Ishikawa (cell line): Measurements from ENCODE around the gene LRRC56.

Source experiments
- CEBPB ChIP-seq: IDR thresholded peaks from 2 replicates; pipeline ENCODE4 v1.6.1; 2012
- CREB1 ChIP-seq: IDR thresholded peaks from 2 replicates; pipeline ENCODE4 v1.6.1; 2012; ENCODE audit warnings: low read depth
- EGR1 ChIP-seq: IDR thresholded peaks from 2 replicates; pipeline ENCODE4 v1.6.1; 2012
- EP300 ChIP-seq: IDR thresholded peaks from 2 replicates; pipeline ENCODE4 v1.6.1; 2012; ENCODE audit warnings: borderline replicate concordance
- FOXM1 ChIP-seq: IDR thresholded peaks from 2 replicates; pipeline ENCODE4 v1.6.1; 2012; ENCODE audit warnings: low read depth, borderline replicate concordance
- MAX ChIP-seq: IDR thresholded peaks from 2 replicates; pipeline ENCODE4 v1.6.1; 2012
- NFIC ChIP-seq: IDR thresholded peaks from 2 replicates; pipeline ENCODE4 v1.6.1; 2012
- RAD21 ChIP-seq: IDR thresholded peaks from 2 replicates; pipeline ENCODE4 v1.6.1; 2012; ENCODE audit warnings: low read depth
- REST ChIP-seq: IDR thresholded peaks from 2 replicates; pipeline ENCODE4 v1.6.1; 2012; ENCODE audit warnings: low read depth, mild to moderate bottlenecking
- TAF1 ChIP-seq: IDR thresholded peaks from 2 replicates; pipeline ENCODE4 v1.6.1; 2012; ENCODE audit warnings: low read depth, mild to moderate bottlenecking
- TCF12 ChIP-seq: IDR thresholded peaks from 2 replicates; pipeline ENCODE4 v1.6.1; 2012; ENCODE audit warnings: low read depth
- TEAD4 ChIP-seq: IDR thresholded peaks from 2 replicates; pipeline ENCODE4 v1.6.1; 2012
- USF1 ChIP-seq: IDR thresholded peaks from 2 replicates; pipeline ENCODE4 v1.6.1; 2012
- YY1 ChIP-seq: IDR thresholded peaks from 2 replicates; pipeline ENCODE4 v1.6.1; 2012; ENCODE audit warnings: low read depth
- ZBTB7A ChIP-seq: IDR thresholded peaks from 2 replicates; pipeline ENCODE4 v1.6.1; 2012; ENCODE audit warnings: low read depth

The LRRC56 gene

DNA sequence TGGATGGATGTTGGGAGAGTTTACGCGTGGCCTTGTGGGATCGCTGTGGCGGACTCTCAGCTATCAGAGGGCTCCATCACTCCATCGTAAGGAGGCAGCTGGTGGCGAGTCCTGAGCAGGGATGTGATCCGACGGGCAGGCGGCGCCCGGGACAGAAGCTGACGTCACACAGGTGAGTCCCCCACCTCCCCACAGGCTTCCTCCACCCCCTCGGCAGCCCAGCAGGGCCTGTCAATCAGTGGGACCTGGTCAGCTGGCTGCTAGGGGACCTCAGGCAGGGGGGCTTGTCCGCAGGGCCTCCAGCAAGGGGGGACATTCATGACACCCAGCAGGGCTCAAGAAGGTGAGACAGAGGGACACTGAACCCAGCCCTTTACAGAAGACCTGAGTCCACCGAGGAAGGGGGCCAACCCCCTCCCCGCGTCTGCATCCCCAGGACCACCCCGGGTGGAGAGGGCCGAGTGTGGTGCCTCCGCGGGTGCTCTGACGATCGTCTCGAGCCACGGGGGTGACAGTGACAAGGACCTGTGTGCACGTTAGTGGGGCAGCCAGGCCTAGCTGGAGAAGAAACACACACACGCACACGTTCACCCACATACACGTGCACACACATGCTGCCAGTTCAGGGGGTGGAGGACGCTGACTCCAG is 9.0 kb upstream of the LRRC56 start:
- no peak for TF ChIP-seq EP300
- no peak for TF ChIP-seq CREB1
- TF ChIP-seq MAX = no peak
- no peak for TF ChIP-seq TEAD4
- TF ChIP-seq TCF12 = no peak
- no peak for TF ChIP-seq RAD21
- no peak for TF ChIP-seq REST
- TF ChIP-seq NFIC = no peak
- TF ChIP-seq USF1 = no peak
- no peak for TF ChIP-seq EGR1
- no peak for TF ChIP-seq TAF1
- TF ChIP-seq CEBPB = no peak
- TF ChIP-seq YY1 = no peak
- no peak for TF ChIP-seq ZBTB7A
- TF ChIP-seq FOXM1 = no peak

DNA sequence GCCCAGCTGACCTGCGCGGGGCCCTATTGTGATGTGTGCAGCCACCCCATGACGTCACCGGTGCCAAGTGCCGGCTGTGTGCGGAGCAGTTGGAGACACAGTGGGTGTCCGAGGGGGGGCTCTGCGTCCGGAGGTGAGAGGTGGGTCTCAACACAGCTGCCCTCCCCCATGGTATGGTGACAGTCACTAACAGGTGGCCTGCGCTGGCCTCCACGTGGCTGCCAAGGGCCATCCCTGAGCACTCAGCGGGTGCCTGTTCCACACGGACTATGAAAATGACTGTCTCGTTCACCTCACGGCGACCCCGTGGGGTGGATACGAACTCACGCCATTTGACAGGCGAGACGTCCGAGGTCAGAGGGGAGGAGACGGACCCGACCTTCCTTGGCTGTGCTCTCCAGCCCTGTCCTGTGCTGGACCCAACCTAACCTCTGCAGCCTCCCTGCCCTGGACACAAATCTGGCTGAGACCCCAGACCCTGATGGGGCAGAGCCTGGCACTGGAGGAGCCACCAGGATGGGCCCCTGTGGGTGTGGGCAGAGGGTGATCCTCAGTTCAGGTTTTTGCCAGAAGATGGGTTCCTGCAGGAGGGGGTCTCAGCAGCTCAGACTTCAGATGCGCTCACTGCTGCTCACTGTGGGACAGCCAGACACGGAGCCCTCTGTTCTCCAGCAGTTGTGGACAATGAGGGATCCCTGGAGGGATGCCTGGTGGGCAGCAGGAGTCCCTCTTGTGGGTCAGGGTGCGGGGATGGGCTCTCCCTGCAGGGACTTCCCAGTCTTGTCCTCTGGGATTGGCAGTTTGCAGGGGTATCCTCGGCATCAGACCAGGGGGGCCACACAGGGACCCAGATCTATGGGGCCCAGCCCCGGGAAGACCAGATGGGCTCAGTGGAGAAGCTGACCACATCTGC is 8.3 kb upstream of the LRRC56 start:
- no peak for TF ChIP-seq YY1
- no peak for TF ChIP-seq CEBPB
- TF ChIP-seq TCF12 = no peak
- TF ChIP-seq CREB1 = no peak

GRCh38 chr11:529728-530411 is 7.5 kb upstream of the LRRC56 start:
- TF ChIP-seq TAF1 (no peak), EP300 (no peak), FOXM1 (no peak), NFIC (no peak), CREB1 (no peak), USF1 (no peak), EGR1 (no peak), REST (no peak), TCF12 (no peak), MAX (no peak)

GRCh38 chr11:530960-531831 is 6.1 kb upstream of the LRRC56 start:
- TF ChIP-seq TCF12 (no peak), REST (no peak), RAD21 (no peak), EGR1 (no peak), EP300 (no peak), TEAD4 (no peak), ZBTB7A (no peak), YY1 (no peak)
